ENCODE measurements around the gene MARCHF3. TPM values are rescaled to one million over a fixed set of nuclear protein-coding genes. Genes with fewer than 3 reads are reported as not detected.

The MARCHF3 gene
- total and polyA plus RNA-seq, 8 donors, result 2.8 to 7.5 (median 3.9) TPM

DNA sequence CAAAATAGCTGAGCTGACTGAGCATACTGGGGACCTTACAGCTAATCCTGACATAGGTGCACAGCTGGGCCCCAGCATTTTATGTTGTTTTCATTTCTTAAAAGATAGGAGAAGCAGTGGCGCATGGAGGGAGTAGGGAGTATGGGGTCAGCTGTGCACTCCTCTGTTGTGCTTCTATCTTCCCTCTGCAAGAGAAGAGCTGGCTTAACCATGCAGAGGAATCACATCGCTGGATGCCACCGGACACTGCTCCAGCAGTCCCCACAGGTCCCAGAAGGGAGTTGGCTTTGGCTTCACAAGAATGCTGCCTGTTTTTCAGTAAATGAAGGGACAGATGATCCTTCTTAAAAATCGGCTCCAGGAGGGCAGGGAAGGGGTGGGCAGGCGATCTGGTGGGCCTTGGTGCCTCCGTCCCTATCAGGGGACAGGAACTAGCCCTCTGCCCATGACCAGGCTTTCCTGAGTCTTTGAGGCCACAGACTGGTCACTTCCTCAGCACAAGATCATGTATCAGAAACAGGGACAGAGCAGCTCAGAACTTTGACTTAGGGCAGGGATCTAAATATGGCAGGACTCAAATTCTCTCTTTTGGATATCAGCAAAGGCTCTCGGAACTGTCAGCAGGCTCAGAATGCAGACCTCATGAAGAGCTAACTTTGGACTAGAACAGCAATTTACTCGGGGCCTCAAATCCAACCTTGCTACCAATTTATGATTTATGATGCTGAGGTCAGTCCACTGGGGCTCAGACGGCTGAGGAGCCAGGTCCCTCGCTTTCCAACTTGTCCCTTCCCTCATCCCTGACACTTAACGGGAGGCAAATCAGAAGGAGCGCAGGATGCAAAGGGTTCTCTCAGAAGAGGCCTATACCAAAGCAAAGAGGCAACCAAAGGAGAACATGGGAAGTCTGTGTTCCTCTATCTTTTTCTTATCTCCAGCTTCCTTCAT lies 47.2 kb downstream of the MARCHF3 start:
- no peak for ATAC-seq
- no peaks in the 10 kb centered on the region for H3K4me1 ChIP-seq

DNA sequence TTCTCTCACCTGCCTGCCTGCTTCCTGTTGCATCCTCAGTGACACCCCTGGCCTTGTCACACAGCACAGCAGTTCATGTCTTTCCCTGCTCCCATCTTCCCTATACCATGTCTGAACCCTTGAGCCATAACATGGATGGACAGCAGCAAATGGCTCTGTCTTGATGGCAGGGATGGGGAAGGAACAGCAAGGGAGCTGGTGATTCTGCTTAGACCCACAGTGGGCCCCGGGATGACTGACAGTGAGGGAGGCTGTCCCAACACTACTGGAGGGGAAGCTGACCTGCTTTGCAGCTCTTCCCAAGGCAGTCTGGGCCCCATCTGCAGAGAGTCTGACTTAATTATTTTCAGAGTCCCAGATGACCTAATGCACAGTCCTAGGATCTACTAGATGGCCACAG lies 48.2 kb downstream of the MARCHF3 start:
- TF ChIP-seq, protein P1, sequence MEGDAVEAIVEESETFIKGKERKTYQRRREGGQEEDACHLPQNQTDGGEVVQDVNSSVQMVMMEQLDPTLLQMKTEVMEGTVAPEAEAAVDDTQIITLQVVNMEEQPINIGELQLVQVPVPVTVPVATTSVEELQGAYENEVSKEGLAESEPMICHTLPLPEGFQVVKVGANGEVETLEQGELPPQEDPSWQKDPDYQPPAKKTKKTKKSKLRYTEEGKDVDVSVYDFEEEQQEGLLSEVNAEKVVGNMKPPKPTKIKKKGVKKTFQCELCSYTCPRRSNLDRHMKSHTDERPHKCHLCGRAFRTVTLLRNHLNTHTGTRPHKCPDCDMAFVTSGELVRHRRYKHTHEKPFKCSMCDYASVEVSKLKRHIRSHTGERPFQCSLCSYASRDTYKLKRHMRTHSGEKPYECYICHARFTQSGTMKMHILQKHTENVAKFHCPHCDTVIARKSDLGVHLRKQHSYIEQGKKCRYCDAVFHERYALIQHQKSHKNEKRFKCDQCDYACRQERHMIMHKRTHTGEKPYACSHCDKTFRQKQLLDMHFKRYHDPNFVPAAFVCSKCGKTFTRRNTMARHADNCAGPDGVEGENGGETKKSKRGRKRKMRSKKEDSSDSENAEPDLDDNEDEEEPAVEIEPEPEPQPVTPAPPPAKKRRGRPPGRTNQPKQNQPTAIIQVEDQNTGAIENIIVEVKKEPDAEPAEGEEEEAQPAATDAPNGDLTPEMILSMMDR (IDR thresholded peaks at IDR 0.05), result no peak
- H3K4me3 ChIP-seq, result no peak overlapping the region
- intact Hi-C loops (cut with DNase I), result no loop called here
- H3K27ac ChIP-seq, result no peak overlapping the region
- no peak for DNase-seq
- H3K4me1 ChIP-seq, result no peaks in the 10 kb centered on the region
- no peak for ATAC-seq
- WGBS, 2 donors, result 80 to 92% methylated on average over 1 of the region's 1 CpG
- no peaks in the 10 kb centered on the region for H3K27me3 ChIP-seq
- FAIRE-seq, result no peak
- no peaks in the 10 kb centered on the region for H3K36me3 ChIP-seq
- H3K9me3 ChIP-seq, result no peaks in the 10 kb centered on the region

More for the DNA sequence above, 47.2 kb downstream of the MARCHF3 start:
- intact Hi-C loops (cut with DNase I), result no loop called here
- WGBS, 2 donors, result 81 to 88% methylated on average over 12 of the region's 12 CpGs
- DNase-seq (no peak), FAIRE-seq (no peak)
- Histone ChIP-seq H3K27me3 (no peaks in the 10 kb centered on the region), H3K9me3 (no peaks in the 10 kb centered on the region), H3K36me3 (no peaks in the 10 kb centered on the region), H3K27ac (no peak overlapping the region), H3K4me3 (no peak overlapping the region)
- TF ChIP-seq, protein P1 (IDR thresholded peaks at IDR 0.05), result no peak

DNA sequence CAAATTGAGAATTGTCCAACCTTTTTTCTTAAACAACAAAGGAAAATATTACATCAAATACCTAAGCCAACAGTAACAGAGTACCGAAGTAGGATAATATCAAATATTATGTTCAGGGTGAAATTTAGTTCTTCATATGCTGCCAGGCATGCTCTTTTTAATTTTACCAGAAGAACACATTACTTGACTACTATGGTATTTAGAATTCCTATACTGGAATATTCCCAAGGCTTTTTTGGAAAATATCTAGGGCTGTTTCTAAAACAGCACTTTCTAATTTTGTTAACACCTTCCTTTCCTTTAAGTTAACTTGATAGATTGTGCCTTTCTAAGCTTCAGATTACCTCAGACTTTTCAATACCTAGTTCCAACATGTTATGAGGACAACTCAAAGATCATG lies 48.7 kb downstream of the MARCHF3 start:
- H3K27me3 ChIP-seq, result no peaks in the 10 kb centered on the region
- DNase-seq, result no peak
- no peak for ATAC-seq
- TF ChIP-seq, protein P1 (IDR thresholded peaks at IDR 0.05), result no peak
- no peaks in the 10 kb centered on the region for H3K9me3 ChIP-seq
- WGBS, 2 donors, result 81 to 94% methylated on average over 1 of the region's 1 CpG
- FAIRE-seq, result no peak
- H3K4me3 ChIP-seq, result no peak overlapping the region
- intact Hi-C loops (cut with DNase I), result no loop called here
- no peaks in the 10 kb centered on the region for H3K36me3 ChIP-seq
- no peak overlapping the region for H3K27ac ChIP-seq
- H3K4me1 ChIP-seq, result no peaks in the 10 kb centered on the region

DNA sequence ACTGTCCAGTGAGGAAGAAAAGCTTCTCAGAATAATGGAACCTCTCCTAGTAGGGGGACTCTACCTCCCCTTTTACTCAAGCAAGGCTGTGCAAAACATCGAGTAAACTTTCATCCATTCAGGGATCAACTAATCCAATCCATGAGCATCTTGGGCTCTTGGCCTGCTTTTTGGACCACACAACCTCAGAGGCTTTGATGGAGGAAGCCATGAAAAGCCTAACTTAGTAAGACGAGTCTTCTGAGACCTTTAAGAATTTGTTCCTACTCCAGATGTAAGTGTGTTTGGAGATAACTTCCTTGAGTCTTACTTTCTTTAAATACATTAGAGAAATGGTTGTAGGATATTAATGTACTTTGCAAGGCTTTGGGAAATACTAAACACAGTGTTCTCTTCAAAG lies 49.1 kb downstream of the MARCHF3 start:
- intact Hi-C loops (cut with DNase I), result no loop called here
- Histone ChIP-seq H3K36me3 (no peaks in the 10 kb centered on the region), H3K27me3 (no peaks in the 10 kb centered on the region), H3K9me3 (no peaks in the 10 kb centered on the region), H3K27ac (no peak overlapping the region), H3K4me1 (no peaks in the 10 kb centered on the region), H3K4me3 (no peak overlapping the region)
- 86 to 93% methylated on average over 2 of the region's 2 CpGs for WGBS, 2 donors
- no peak for DNase-seq
- TF ChIP-seq, protein P1 (IDR thresholded peaks at IDR 0.05), result no peak
- no peak for FAIRE-seq
- ATAC-seq, result no peak

DNA sequence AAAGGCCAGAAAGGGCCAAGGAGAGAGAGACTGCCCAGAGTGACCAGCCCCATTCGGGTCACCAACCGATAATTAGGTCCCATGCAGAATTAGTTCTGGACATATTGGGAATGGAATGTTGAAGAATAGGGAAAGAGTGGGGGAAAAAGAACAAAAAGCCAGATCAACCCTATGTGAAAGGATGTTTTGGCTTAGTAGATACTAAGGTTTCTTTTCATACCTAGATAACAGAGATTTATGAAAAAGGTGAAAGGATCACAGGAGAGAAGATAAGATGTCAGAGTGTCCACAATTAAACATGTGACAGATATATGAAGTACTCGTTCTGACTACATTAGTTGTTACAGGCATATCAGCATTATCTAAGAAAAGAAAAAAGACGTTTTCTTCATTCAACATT lies 52.1 kb downstream of the MARCHF3 start:
- Histone ChIP-seq H3K27ac (no peak overlapping the region), H3K36me3 (no peaks in the 10 kb centered on the region), H3K27me3 (no peaks in the 10 kb centered on the region), H3K4me3 (no peak overlapping the region), H3K4me1 (no peaks in the 10 kb centered on the region), H3K9me3 (no peaks in the 10 kb centered on the region)
- FAIRE-seq, result no peak
- DNase-seq, result no peak
- no peak for ATAC-seq
- TF ChIP-seq, protein P1 (IDR thresholded peaks at IDR 0.05), result no peak
- 61 to 69% methylated on average over 4 of the region's 4 CpGs for WGBS, 2 donors
- intact Hi-C loops (cut with DNase I), result no loop called here

All from pancreas (tissue), 10 donors.